GM11168 (cell line): ENCODE results near the gene SCN2A.
"Not testable (repeated sequence)": the region's sequence is repeated elsewhere in the genome, so short reads cannot be mapped to it uniquely, and the experiment has no call there.

Experiments used
- in situ Hi-C: fragments of 300-500 bp; cut with MboI; formaldehyde crosslinking; loops from one replicate; pipeline ENCODE4 v1.12.0; 2022; ENCODE audit warnings: low sequenced_read_pairs; ENCODE audit not compliant: unreplicated experiment

SCN2A gene

DNA sequence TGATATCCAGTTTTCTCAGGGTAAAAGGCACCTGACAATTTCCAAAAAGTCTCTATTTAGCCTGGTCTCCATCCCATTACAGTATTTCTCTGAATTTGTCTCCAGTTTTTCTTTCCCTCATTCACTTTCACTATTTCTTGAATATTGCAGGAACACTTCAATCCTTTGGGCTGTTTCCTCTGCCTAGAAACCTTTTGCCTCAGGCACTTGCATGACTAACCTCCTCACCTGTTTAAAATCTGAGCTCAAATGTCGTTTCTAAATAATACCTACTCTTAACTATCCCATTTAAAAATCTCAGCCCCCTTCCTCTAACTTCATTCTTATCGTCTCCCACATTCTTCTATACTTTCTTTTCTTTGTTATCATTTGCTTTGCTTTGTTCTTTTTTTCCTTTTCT, 9.0 kb downstream of the SCN2A start:
- in situ Hi-C loops: no loop called here

DNA sequence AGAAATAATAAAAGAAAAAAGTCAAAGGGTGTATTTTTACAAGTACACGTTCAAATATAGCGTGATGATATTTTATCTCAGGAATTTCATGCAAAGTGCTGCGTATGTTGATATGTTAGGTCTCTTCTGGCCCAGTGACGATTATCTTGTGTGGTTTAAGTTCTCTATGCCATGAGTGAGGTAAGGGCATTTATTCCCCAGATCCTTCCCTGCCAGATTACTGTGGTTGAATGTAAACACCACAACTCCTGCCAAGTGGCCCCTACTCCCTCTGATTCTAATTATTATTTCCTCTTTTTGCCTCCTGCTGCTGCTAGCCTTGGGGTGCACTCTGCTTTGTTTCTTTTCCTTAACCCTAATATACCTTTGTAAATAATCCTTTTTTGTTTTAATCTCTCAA, 12.2 kb downstream of the SCN2A start:
- in situ Hi-C loops: no loop called here

DNA sequence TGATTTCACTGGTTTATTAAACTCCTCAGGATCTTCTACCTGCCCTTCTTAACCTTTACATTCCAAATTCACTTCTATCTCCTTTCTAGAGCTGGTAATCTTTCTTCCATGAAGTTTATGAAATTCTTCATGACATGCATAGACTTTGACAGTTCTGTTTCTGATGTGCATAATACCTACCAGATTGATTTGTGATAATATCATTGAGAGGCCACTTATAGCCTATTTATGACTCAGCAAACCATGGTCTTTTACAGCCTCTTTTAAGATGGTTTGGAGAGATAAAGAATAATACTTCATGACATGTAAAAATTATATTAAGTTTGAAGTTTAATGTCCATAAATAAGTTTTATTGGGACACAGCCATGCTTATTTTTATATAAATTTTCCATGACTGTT, 14.0 kb downstream of the SCN2A start:
- in situ Hi-C loops: no loop called here

DNA sequence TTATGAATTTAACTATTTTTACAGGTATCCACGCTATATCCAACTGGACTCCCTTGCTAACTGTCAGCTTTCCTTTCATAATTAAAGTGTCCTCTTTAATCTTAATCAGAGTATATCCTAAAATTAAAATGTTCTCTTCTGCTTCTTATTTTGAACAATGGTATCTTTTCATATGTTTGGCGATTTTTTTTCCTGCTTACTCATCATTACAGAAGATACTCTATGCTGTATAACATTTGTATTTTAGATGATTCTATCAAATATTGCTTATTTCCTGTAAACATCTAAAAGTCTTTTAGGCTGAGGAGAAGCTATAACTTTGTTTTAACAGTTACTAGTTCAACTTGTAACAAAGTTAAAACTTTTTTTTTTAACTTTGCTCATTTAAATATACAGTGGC, 17.4 kb downstream of the SCN2A start:
- in situ Hi-C loops: no loop called here

DNA sequence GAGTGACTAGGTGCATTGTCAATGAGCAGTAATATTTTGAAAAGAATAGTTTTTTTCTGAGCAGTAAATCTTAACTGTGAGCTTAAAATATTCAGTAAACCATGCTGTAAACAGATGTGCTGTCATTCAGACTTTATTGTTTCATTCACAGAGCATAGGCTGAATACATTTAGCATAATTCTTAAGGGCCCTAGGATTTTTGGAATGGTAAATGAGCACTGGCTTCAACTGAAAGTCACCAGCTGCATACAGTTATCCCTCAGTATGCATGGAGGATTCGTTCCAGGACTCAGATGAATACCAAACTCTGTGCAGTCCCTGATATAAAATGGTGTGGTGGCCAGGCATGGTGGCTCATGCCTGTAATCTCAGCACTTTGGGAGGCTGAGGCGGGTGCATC, 21.1 kb downstream of the SCN2A start:
- in situ Hi-C loops: not testable (repeated sequence)

DNA sequence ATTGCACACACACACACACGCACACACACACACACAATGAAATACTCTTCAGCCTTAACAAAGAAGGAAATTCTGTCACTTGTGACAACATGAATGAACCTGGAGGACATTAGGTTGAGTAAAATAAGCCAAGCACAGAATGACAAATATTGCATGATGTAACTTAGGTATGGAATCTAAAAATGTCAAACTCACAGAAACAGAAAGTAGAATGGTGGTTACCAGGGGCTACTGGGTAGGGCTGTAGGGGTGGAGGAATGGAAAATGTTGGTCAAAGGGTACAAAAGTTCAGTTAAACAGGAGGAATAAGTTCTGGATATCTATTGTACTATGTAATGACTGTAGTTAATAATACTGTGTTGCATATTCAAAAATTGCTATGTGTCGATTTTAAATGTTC, 29.5 kb downstream of the SCN2A start:
- in situ Hi-C loops: no loop called here

DNA sequence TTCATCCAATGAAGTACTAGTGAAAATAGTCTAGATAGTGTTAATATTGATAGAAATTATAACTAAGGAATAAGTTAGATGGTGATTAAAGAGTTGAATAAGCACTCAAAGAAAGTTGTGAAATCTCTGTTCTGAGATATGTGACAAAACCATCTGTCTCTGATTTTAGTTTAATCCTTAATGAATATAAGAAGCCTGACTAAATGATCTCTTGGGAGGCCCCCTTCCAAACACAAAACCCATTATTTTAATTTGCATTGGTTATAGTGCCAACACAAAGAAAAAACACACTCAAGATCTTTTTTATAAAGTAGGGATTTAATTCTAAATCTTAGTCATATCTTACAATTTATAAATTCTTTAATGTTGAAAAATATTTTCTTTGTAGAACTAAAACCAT, 34.0 kb downstream of the SCN2A start:
- in situ Hi-C loops: no loop called here

DNA sequence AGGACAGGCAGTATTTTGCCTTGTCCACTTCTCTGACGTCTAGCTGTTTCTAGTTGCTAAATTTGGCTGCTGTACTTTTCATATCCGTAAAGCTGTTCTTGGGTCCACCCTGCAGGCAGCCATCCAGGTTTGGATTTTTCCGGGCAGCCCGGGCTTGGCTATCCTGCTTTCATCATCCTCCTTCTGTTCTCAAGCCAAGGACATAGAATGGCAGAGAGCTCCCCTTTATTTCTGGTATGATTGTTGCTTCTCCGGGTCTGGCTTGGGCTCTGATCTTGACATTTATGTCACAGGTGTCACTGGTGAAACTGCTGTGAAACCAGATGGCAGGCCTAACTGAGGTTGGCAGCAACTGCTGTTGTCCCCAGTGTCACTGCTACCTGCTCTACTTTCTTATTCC, 35.5 kb downstream of the SCN2A start:
- in situ Hi-C loops: no loop called here

DNA sequence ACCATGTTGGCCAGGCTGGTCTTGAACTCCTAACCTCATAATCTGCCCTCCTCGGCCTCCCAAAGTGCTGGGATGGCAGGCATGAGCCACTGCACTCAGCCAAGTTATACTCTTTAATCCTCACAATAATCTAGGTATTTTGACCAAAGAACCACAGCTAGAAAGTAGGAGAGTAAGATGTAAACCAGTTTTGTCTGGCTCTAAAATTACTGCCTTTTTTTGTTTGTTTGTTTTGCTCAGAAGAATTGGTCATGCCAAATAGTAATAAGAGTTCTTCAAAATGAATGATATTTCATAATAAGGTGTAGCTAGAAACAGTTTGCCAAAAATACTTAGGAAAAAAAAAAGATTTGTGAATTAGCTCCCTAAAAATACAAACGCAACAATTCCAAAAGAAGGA, 36.7 kb downstream of the SCN2A start:
- in situ Hi-C loops: no loop called here

DNA sequence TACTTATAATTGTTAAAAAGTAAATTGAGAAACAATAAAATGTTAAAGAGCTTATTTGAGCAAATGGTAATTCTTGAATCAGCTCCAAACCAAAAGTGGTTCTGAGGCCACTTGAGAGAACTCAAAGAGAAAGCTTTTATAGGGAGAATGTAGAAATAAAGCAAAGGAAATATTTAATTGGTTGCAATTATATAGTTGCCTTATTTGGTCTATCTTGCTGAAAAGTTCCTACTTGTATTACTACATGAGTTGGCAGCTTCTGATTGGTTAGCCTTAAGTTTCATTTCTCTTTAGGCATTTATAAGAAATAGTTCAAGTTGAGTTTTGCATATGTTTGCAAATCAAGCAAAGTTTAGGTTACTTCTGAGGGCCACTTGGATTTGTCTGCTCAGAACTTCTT, 38.1 kb downstream of the SCN2A start:
- in situ Hi-C loops: no loop called here

DNA sequence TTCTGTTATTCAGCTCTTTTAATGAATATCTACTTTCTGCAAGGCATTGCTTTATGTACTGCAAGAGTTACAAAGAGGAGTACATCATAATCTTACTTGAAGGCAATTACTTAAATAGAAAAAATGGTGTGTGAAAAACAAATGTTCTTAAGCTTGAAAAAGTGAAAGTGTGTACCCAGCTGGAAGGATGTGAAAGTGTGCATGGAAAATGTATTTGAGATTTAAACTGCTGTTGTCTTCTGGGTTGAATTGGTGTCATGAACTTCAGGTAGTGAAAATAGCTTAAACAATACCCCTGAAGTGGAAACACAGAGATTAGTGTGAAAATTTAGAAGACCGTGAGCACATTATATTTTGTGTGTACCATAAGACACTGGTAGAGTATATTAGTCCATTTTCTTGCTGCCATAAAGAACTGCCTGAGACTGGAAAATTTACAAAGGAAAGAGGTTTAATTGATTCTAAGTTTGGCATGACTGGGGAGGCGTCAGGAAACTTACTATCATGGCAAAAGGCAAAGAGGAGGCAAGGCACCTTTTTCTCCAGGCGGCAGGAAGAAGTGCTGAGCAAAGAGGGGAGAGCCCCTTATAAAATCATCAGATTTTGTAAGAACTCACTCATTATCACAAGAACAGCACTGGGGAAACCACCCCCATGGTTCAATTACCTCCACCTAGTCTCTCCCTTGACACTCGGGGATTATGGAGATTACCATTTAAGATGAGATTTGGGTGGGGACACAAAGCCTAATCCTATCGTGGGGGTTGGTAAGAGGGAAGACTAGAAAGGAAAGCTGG, 38.8 kb downstream of the SCN2A start:
- in situ Hi-C loops: no loop called here

DNA sequence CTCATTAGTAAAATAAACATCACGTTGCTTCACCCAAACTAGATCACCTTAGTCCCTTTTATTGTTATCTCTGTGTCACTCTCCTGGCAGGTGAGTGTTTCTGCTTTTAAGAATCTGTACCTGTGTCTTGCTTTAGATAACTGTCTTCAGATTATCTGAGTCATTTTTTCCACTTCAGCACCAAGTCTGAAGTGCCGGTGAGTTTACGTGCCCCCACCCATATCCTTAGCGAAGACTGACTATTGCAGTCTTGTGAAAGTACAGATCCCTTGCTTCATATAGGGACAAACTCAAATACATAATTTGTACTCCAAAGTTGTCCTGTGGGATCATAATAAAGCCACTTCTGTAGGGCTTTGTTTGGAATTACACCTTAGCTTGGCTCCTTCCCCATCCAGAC, 41.1 kb downstream of the SCN2A start:
- in situ Hi-C loops: no loop called here

DNA sequence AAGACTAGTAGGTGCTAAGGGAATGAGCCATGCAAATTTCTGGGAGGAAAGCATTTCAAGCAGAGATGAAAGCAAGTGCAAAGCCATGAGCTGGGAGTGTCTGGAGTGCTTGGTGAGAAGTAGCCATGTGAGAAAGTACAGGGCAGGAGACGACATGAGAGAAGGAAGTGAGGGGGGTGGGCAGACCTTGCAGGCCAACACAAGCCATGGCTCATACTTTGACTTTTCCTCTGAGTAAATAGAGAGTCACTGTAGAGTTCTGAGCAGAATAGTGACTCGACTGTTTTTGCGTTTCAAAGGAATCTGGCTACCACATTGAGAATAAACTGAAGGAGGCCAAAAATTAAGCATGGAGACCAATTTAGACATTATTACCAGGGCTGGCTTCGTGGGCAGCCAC, 42.2 kb downstream of the SCN2A start:
- in situ Hi-C loops: no loop called here

DNA sequence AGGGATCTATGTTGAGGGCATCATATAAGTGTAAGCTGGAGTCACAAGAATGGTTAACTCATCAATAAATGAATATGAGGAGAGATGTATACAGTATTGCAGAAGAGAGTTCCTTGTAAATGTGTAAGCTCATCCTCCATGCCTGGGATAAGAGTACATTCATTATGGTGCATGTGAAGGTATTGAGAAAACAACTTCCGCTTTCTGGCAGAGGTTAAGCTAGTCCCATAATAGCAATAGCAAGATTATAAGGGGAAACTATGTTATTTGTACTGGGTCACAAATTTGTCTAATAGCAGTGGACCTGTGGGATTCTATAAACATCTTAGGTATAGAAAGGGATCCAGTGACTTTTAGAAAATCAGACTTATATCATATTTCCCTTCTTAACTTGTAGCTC, 44.1 kb downstream of the SCN2A start:
- in situ Hi-C loops: no loop called here

DNA sequence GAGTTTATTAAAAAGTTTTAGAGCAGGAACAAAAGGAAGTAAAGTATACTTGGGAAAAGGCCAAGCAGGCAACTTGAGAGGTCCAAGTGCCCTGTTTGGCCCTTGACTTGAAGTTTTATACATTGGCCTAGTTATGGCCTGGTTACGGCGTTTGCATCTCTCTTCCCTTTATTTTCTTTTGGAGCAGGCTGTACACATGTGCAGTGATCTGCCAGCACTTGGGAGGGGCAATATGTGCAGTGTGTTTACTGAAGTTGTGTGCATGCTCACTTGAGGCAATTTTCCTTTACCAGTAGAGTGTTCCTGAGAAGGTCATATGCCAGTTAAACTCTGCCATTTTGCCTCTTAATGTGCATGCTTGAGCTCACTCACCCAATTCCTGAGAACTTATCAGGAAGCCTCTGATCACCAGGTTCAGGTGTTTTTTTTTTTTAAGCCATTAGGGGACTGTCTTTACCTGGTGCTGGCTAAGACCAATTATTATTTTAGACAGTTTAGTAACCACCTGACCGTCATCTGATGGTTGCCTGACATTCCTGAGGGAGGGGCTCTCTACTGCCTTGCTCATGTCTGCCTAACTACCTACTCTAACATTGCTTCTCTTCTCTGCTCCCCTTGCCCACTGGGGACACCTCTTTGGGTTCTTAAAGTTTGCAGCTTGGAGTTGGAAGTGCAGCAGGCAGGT, 48.0 kb downstream of the SCN2A start:
- in situ Hi-C loops: no loop called here

DNA sequence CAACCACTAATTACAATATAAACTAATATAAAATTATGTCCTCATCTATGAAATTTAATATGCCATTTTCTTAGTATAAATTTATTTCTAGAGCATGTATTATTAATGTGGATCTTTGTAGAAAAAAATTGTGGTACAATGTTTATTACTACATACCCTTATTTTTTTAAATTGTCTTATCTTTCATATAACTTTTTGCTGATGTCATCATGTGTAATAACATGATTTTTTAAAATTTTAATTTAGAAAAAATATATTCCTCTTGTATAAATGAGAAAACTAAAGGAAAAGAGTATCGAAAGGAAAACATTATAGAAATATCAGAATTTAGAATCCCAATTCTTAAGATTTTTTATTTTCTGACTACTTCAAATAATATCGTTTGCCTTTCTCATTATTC, 49.9 kb downstream of the SCN2A start:
- in situ Hi-C loops: no loop called here

DNA sequence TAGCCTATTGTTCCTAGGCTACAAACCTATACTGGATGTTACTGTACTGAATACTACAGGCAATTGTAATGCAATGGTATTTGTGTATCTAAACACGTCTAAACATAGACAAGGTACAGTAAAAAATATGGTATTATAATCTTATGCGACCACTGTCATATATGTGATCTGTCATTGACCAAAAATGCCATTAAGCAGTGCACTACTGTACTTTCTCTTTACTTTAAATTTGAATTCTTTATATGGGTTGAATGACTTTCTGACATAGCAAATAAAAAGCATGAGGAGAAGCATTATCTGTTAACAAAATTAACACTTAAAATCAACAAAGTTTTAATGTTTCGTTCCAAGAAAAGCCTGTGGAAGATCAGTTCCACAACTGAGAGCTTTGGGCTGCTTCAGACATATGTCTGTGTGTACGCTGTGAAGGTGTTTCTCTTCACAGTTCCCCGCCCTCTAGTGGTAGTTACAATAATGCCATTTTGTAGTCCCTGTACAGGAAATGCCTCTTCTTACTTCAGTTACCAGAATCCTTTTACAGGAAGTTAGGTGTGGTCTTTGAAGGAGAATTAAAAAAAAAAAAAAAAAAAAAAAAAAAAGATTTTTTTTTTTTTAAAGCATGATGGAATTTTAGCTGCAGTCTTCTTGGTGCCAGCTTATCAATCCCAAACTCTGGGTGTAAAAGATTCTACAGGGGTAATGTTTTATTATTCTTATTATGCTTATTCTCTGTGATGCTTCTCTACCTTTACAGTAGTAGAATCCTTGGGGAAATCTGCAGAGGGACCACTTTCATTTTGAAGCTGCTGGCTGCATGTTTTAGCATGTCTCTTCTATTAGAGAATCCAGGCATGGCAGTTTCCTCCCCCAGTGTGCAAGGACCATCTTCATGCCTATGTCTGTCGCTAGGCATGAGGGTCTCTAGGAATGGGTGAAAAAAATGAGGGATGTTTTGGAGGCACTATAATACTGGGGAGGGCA, 54.5 kb downstream of the SCN2A start:
- in situ Hi-C loops: no loop called here

DNA sequence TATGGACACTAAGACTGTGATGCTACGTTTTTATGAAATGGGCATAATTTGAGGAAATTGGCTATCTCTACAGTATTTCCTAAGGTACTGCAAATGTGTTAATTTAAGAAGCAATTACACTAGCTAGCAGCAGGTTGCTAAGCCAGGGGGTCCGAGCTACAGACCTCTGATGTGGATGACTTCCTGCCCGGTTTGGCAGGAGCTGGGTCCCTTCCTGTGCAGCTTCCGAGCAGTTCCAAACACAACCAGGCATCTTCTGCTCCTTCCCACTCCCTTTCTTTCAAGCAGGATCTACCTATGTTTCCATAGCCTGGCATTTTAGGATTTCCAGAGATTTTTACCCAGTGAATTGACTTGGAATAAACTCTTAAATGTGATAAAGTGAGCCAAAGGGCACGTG, 55.7 kb downstream of the SCN2A start:
- in situ Hi-C loops: no loop called here

DNA sequence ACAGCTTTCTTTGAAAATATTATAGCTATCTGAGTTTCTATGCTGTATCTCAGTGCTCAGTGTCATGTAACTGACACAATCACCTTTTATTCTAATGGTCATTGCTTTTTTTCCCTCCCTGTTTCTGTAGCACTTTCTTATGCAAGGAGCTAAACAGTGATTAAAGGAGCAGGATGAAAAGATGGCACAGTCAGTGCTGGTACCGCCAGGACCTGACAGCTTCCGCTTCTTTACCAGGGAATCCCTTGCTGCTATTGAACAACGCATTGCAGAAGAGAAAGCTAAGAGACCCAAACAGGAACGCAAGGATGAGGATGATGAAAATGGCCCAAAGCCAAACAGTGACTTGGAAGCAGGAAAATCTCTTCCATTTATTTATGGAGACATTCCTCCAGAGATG, 56.4 kb downstream of the SCN2A start:
- in situ Hi-C loops: no loop called here

DNA sequence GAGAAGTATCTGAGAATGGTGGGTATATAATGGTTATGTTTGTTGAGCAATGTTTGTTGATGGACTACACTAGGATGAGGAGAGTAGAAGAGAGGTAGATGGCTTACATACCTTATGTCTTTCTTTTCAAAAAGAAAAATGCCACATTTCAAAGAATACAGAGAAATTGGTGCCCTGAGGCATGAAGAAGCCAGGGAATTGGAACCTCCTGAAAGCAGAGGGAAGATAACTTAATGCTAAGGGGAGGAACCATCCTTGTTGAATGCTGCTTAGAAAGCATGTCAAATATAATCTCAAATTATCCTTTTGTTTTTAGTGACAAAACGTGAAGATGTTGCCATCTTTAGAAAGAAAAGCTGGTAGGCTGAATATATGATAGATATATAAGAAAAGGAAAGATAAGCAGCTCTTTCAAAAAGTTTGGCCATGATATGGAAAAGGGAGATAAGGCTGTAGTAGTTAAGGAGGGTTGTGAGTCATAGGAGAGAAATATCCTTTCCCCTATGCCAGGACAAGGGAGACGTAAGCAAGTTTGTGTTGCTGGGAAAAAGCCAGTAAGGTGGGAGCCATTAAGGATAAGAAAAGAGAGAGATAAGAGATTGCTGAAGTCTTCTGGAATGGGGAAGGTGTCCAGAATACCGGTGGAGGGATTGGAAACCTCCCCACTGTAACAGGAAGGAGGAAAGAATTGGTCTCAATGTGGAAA, 66.3 kb downstream of the SCN2A start:
- in situ Hi-C loops: no loop called here
